Endothelial cell of umbilical vein (primary cell): ENCODE results near the gene LARP1B. TPM values are rescaled to one million over a fixed set of nuclear protein-coding genes. Genes with fewer than 3 reads are reported as not detected.

Experiments used
- BruUV-seq: library from RNA; stranded (reverse); fragments of 400-500 nt; replicated peaks from 2 replicates; lab custom pipeline; 2021; lab: Mats Ljungman, UMichigan
- CTCF ChIA-PET: fragments of 300-600, 350-600 bp; sonication (Branson Sonifier 250); formaldehyde crosslinking; loops from one replicate; lab custom pipeline; 2021; ENCODE audit warnings: antibody characterized with exemption, inconsistent platforms; lab: Charles Lee
- POLR2A ChIA-PET: fragments of 300-600, 350-600 bp; sonication (Branson Sonifier 250); formaldehyde crosslinking; loops from one replicate; lab custom pipeline; 2021; ENCODE audit warnings: antibody characterized with exemption, inconsistent platforms; lab: Charles Lee
- DNase-seq: peaks from one replicate; pipeline ENCODE4 v3.0.0-alpha.2; 2011; ENCODE audit warnings: low read depth, low spot score
- FAIRE-seq: peaks from 2 replicates; lab custom pipeline; 2011; peaks lifted over from hg19 to GRCh38; lab: Jason Lieb, UNC
- H2AFZ ChIP-seq: 2 replicates; pipeline ENCODE4 v1.6.0; 2012; ENCODE audit warnings: low read depth, low read length, control low read depth, inconsistent platforms
- H3K27ac ChIP-seq: 2 replicates; pipeline ENCODE4 v1.5.1; 2011; ENCODE audit warnings: low read depth, mild to moderate bottlenecking, control low read depth, low read length, moderate library complexity; ENCODE audit not compliant: insufficient read depth
- H3K27me3 ChIP-seq, 2 experiments: 2 replicates each; pipeline versions ENCODE4 v1.6.0 to v1.6.1; 2011; ENCODE audit warnings: low read length in 2 of 2, mixed read lengths in 1 of 2; ENCODE audit not compliant: control insufficient read depth in 2 of 2, insufficient read depth in 2 of 2
- H3K36me3 ChIP-seq, 2 experiments: 2 replicates in 1 of 2; 3 replicates in 1 of 2; pipeline ENCODE4 v1.5.1; 2011; ENCODE audit warnings: low read length in 2 of 2, mild to moderate bottlenecking in 1 of 2, moderate library complexity in 1 of 2; ENCODE audit not compliant: control insufficient read depth in 2 of 2, insufficient read depth in 2 of 2; ENCODE audit errors: extremely low read depth in 1 of 2
- H3K4me1 ChIP-seq: 3 replicates; pipeline ENCODE4 v1.5.1; 2011; ENCODE audit warnings: mild to moderate bottlenecking, low read length; ENCODE audit not compliant: control insufficient read depth, insufficient read depth; ENCODE audit errors: extremely low read depth
- H3K4me2 ChIP-seq: 2 replicates; pipeline ENCODE4 v1.6.1; 2011; ENCODE audit warnings: low read length, control low read depth, mixed read lengths; ENCODE audit not compliant: insufficient read depth
- H3K4me3 ChIP-seq, 3 experiments: fragments of 200-600 bp in 1 of 3; sonication (generic), shearing (Covaris generic) in 1 of 3; replicated peaks in 1 of 3; 2 replicates each; pipeline ENCODE4 v1.5.1; 2011 to 2016; ENCODE audit warnings: control low read depth in 3 of 3, low read length in 3 of 3, mild to moderate bottlenecking in 2 of 3, inconsistent platforms in 1 of 3, low read depth in 1 of 3, moderate library complexity in 1 of 3; ENCODE audit not compliant: insufficient read depth in 1 of 3
- H3K79me2 ChIP-seq: 2 replicates; pipeline ENCODE4 v1.6.0; 2012; ENCODE audit warnings: low read length, inconsistent platforms; ENCODE audit not compliant: control insufficient read depth, insufficient read depth
- H3K9ac ChIP-seq: replicated peaks from 2 replicates; pipeline ENCODE3; 2011; ENCODE audit warnings: low read length, control low read depth; ENCODE audit not compliant: insufficient read depth; ENCODE audit errors: extremely low read depth
- H3K9me1 ChIP-seq: replicated peaks from 3 replicates; pipeline ENCODE4 v1.6.0; 2011; ENCODE audit warnings: mild to moderate bottlenecking, low read length; ENCODE audit not compliant: control insufficient read depth, insufficient read depth; ENCODE audit errors: extremely low read depth
- H3K9me3 ChIP-seq: replicated peaks from 2 replicates; pipeline ENCODE4 v1.5.1; 2012; ENCODE audit warnings: low read length, inconsistent platforms; ENCODE audit not compliant: control insufficient read depth, insufficient read depth
- H4K20me1 ChIP-seq: replicated peaks from 2 replicates; pipeline ENCODE3; 2011; ENCODE audit warnings: mild to moderate bottlenecking, low read length; ENCODE audit not compliant: control insufficient read depth, insufficient read depth; ENCODE audit errors: extremely low read depth
- EZH2 ChIP-seq: IDR thresholded peaks from 2 replicates; pipeline ENCODE4 v1.6.1; 2012; ENCODE audit warnings: borderline replicate concordance, low read depth, mild to moderate bottlenecking, moderate library complexity, low read length, inconsistent platforms; ENCODE audit not compliant: severe bottlenecking
- FOS ChIP-seq: IDR thresholded peaks from 2 replicates; pipeline ENCODE4 v1.6.1; 2011; ENCODE audit warnings: mild to moderate bottlenecking, low read length, moderate library complexity, borderline replicate concordance; ENCODE audit not compliant: insufficient read depth
- GATA2 ChIP-seq: IDR thresholded peaks from 2 replicates; pipeline ENCODE4 v1.7.0; 2011; ENCODE audit warnings: low read depth, mild to moderate bottlenecking, moderate library complexity, mixed read lengths, low read length; ENCODE audit not compliant: insufficient read length, insufficient read depth
- JUN ChIP-seq: IDR thresholded peaks from 2 replicates; pipeline ENCODE4 v1.6.1; 2011; ENCODE audit warnings: borderline replicate concordance, low read depth; ENCODE audit not compliant: insufficient read length, insufficient read depth
- MAX ChIP-seq: IDR thresholded peaks from 2 replicates; pipeline ENCODE4 v1.6.1; 2011; ENCODE audit not compliant: insufficient read depth, insufficient read length
- MYC ChIP-seq: IDR thresholded peaks from one replicate; pipeline ENCODE4 v1.6.1; 2011; ENCODE audit warnings: mild to moderate bottlenecking, low read depth, low read length
- POLR2A ChIP-seq: IDR thresholded peaks from 2 replicates; pipeline ENCODE4 v1.6.1; 2012; ENCODE audit warnings: low read depth, mild to moderate bottlenecking, control low read depth, low read length
- POLR2AphosphoS5 ChIP-seq: IDR thresholded peaks from 2 replicates; pipeline ENCODE4 v1.6.1; 2012; ENCODE audit warnings: low read depth, mild to moderate bottlenecking, control low read depth, low read length, moderate library complexity; ENCODE audit not compliant: insufficient read depth
- dilution Hi-C: fragments of 300-500 bp; cut with MboI; formaldehyde crosslinking; loops from one replicate; pipeline ENCODE4 v1.15.0; 2019; ENCODE audit warnings: low sequenced_read_pairs; ENCODE audit not compliant: extremely low pct_ligation_motif_present
- intact Hi-C: fragments of 100-400 bp; cut with micrococcal nuclease; formaldehyde crosslinking; loops from one replicate; pipeline ENCODE4 v1.10.0; 2022
- polyA plus RNA-seq, 4 experiments: library from polyadenylated mRNA; depleted of rRNA in 3 of 4; stranded (reverse) in 3 of 4; unstranded in 1 of 4; fragments of >200 nt; gene quantifications; 2 replicates each; pipeline versions ENCODE4 v1.2.1 to v1.2.3, GENCODE V29; 2011 to 2012; ENCODE audit warnings: missing spikeins in 1 of 4
- total RNA-seq: library from RNA; stranded (reverse); gene quantifications from 2 replicates; pipeline ENCODE4 v1.2.3, GENCODE V29; 2021
- TF ChIP-seq, protein P1 (sequence below), 2 donors: IDR thresholded peaks; 1 replicate in 1 of 2; 2 replicates in 1 of 2; pipeline ENCODE4 v1.5.1; 2011; ENCODE audit warnings: low read length in 2 of 2, mild to moderate bottlenecking in 2 of 2, moderate library complexity in 2 of 2, control low read depth in 1 of 2, inconsistent platforms in 1 of 2, low read depth in 1 of 2; ENCODE audit not compliant: insufficient read depth in 1 of 2; ENCODE audit errors: extremely low read depth in 1 of 2

Gene LARP1B
- total and polyA plus RNA-seq, 2 donors (not counting 3 experiments of a cell fraction or from before 2014, with no cell fraction given) = 7.3 to 28.8 TPM

DNA sequence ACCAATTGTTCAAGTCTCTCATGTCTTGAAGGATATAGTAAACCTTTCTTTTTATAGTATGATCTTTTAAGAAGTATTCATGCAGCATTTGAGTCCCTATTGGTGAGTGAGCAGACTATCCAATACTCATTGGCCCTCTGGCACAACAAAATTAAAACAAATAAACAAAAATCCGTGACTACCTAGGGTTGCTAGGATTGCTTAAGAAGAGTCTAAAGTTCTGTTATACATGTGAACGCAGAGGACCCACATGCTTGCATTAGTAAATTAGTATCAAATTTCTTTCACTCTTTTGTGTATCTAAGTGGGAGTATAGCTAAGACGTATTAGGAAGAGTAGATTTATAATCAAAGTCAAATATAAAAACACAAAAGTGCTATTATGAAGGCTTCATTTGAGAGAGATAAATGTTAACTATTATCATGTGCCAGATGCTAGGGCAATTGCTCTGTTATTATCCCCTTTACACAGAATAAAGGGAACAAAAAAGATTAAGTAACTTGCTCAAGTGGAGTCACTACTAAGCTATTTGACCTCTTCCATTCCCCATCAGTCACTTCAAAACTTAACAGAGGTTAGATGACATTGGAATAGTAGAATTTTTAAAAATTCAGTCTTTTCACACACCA lies 29.2 kb upstream of the LARP1B start:
- Histone ChIP-seq H3K4me3 (no peak overlapping the region), H3K9me1 (no peaks in the 10 kb centered on the region), H3K27ac (no peak overlapping the region), H3K27me3 (no peaks in the 10 kb centered on the region), H3K9me3 (no peaks in the 10 kb centered on the region), H2AFZ (no peak overlapping the region), H3K4me1 (no peaks in the 10 kb centered on the region), H4K20me1 (no peaks in the 10 kb centered on the region), H3K4me2 (no peak overlapping the region), H3K36me3 (peaks cover 0 to 2% of the 10 kb centered on the region in 2 experiments), H3K79me2 (no peaks in the 10 kb centered on the region), H3K9ac (no peak overlapping the region)
- dilution Hi-C loops (no loop called here), intact Hi-C loops (no loop called here)
- no TSS peak for BruUV-seq
- ChIA-PET POLR2A (no interaction called here), CTCF (interaction anchor here (1.0 to 1.1 kb wide), 2 partner anchors 26 to 431 kb away, joined by 3 read pairs; no protein-coding TSS in a partner anchor)
- DNase-seq (no peak), FAIRE-seq (no peak)
- TF ChIP-seq JUN = no peak
- TF ChIP-seq MYC = no peak
- no peak for TF ChIP-seq FOS
- TF ChIP-seq GATA2 = no peak
- TF ChIP-seq EZH2 = no peak
- no peak for TF ChIP-seq MAX
- TF ChIP-seq POLR2AphosphoS5 = no peak
- TF ChIP-seq, protein P1, sequence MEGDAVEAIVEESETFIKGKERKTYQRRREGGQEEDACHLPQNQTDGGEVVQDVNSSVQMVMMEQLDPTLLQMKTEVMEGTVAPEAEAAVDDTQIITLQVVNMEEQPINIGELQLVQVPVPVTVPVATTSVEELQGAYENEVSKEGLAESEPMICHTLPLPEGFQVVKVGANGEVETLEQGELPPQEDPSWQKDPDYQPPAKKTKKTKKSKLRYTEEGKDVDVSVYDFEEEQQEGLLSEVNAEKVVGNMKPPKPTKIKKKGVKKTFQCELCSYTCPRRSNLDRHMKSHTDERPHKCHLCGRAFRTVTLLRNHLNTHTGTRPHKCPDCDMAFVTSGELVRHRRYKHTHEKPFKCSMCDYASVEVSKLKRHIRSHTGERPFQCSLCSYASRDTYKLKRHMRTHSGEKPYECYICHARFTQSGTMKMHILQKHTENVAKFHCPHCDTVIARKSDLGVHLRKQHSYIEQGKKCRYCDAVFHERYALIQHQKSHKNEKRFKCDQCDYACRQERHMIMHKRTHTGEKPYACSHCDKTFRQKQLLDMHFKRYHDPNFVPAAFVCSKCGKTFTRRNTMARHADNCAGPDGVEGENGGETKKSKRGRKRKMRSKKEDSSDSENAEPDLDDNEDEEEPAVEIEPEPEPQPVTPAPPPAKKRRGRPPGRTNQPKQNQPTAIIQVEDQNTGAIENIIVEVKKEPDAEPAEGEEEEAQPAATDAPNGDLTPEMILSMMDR (IDR thresholded peaks at IDR 0.05; ENCODE audit: extremely low read depth in 1 of 2, insufficient read depth in 1 of 2, low read depth in 1 of 2, low read length in 2 of 2) = no peak
- no peak for TF ChIP-seq POLR2A
